A673 (cell line): ENCODE results near the gene KANSL2. TPM values are rescaled to one million over a fixed set of nuclear protein-coding genes. Genes with fewer than 3 reads are reported as not detected.
"Not testable (repeated sequence)": the region's sequence is repeated elsewhere in the genome, so short reads cannot be mapped to it uniquely, and the experiment has no call there.

Experiments
- BruUV-seq: library from RNA; stranded (reverse); fragments of 400-500 nt; replicated peaks from 2 replicates; lab custom pipeline; 2021; lab: Mats Ljungman, UMichigan
- CTCF ChIA-PET: fragments of 300-600 bp; sonication (Branson Sonifier 250); formaldehyde crosslinking; loops from one replicate; lab custom pipeline; 2022; ENCODE audit warnings: antibody characterized with exemption; lab: Charles Lee
- POLR2A ChIA-PET: fragments of 300-600 bp; sonication (Branson Sonifier 250); formaldehyde crosslinking; loops from one replicate; lab custom pipeline; 2022; ENCODE audit warnings: antibody characterized with exemption; ENCODE audit not compliant: low non-redundant PET; lab: Charles Lee
- DNase-seq: peaks from one replicate; pipeline ENCODE4 v3.0.0-alpha.2; 2015; ENCODE audit warnings: low spot score
- H3K27ac ChIP-seq: fragments of 200-600 bp; sonication (generic); 2 replicates; pipeline ENCODE4 v1.5.1; 2016; ENCODE audit warnings: mixed run types, low read depth, mild to moderate bottlenecking, mixed read lengths, antibody characterized with exemption, low read length; ENCODE audit not compliant: poor library complexity, severe bottlenecking
- H3K27me3 ChIP-seq: fragments of 200-600 bp; sonication (generic); replicated peaks from 2 replicates; pipeline ENCODE4 v1.6.1; 2017; ENCODE audit warnings: mixed run types, low read depth, mild to moderate bottlenecking, mixed read lengths, antibody characterized with exemption, low read length; ENCODE audit not compliant: insufficient read depth, poor library complexity
- H3K36me3 ChIP-seq: fragments of 200-600 bp; sonication (generic); 2 replicates; pipeline ENCODE4 v1.6.1; 2016; ENCODE audit warnings: mixed run types, mild to moderate bottlenecking, mixed read lengths, antibody characterized with exemption, low read length; ENCODE audit not compliant: insufficient read depth, poor library complexity, severe bottlenecking
- H3K4me1 ChIP-seq: fragments of 200-600 bp; sonication (generic); 2 replicates; pipeline ENCODE4 v1.6.1; 2017; ENCODE audit warnings: mixed run types, mild to moderate bottlenecking, mixed read lengths, antibody characterized with exemption, low read length; ENCODE audit not compliant: insufficient read depth, poor library complexity, severe bottlenecking
- H3K4me3 ChIP-seq: fragments of 200-600 bp; sonication (generic); 2 replicates; pipeline ENCODE4 v1.5.1; 2016; ENCODE audit warnings: low read depth, mixed run types, mild to moderate bottlenecking, mixed read lengths, low read length; ENCODE audit not compliant: poor library complexity, severe bottlenecking
- H3K9me3 ChIP-seq: fragments of 200-600 bp; sonication (generic); 2 replicates; pipeline ENCODE4 v1.6.1; 2016; ENCODE audit warnings: mixed run types, low read depth, mild to moderate bottlenecking, mixed read lengths, antibody characterized with exemption, low read length; ENCODE audit not compliant: poor library complexity, severe bottlenecking
- CTCF ChIP-seq: fragments of 300-800, 200-600 bp; sonication (generic); conservative IDR thresholded peaks from 2 replicates; pipeline ENCODE4 v1.5.1; 2017; ENCODE audit warnings: low read depth, mild to moderate bottlenecking, antibody characterized with exemption, low read length, moderate library complexity, mixed read lengths
- EZH2 ChIP-seq: fragments of 200-600 bp; sonication (generic); IDR thresholded peaks from 2 replicates; pipeline ENCODE4 v1.6.1; 2017; ENCODE audit warnings: borderline replicate concordance, low read depth, mild to moderate bottlenecking, mixed read lengths, antibody characterized with exemption, low read length; ENCODE audit not compliant: poor library complexity, severe bottlenecking
- intact Hi-C: fragments of 100-400 bp; cut with micrococcal nuclease; formaldehyde crosslinking; loops from one replicate; pipeline ENCODE4 v1.10.0; 2022; ENCODE audit not compliant: unreplicated experiment
- total RNA-seq: library from RNA; stranded (reverse); gene quantifications from 2 replicates; pipeline ENCODE4 v1.2.3, GENCODE V29; 2021

Gene KANSL2
- total RNA-seq, 1 experiment from 2014 or later: 51.4 TPM

DNA sequence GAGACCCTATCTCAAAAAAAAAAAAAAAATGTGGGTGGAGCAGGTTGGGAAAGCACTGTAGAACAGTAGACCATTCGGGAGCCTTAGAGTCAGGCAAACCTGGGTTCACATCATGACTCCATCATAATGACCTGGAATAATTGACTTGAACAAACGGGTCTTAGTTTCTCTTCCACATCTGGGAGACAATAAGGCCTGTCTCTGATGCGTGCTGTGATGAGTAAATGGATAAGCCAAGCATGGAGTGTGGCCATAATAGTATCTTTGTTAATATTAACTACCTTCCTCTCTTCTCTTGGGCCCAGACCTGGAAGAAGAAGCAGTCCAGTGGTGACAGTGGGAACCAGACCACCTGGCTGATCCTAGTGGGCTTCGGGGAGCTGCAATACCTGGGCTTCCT, 54.5 kb downstream of the KANSL2 start:
- ChIA-PET POLR2A (no interaction called here), CTCF (no interaction called here)
- no peak overlapping the region for H3K4me3 ChIP-seq
- no peak overlapping the region for H3K27ac ChIP-seq
- H3K4me1 ChIP-seq: no peaks in the 10 kb centered on the region
- H3K9me3 ChIP-seq: no peaks in the 10 kb centered on the region
- no TSS peak for BruUV-seq
- TF ChIP-seq EZH2 (no peak), CTCF (no peak)
- no peaks in the 10 kb centered on the region for H3K36me3 ChIP-seq
- no peak for DNase-seq
- H3K27me3 ChIP-seq: peaks cover 7% of the 10 kb centered on the region
- intact Hi-C loops: loop anchor here (10.0 kb wide), 1 partner anchor 167 kb away; no protein-coding TSS in a partner anchor

GRCh38 chr12:48622997-48623396, 59.0 kb downstream of the KANSL2 start:
- intact Hi-C loops: loop anchor here (10.0 kb wide), 1 partner anchor 172 kb away; no protein-coding TSS in a partner anchor
- BruUV-seq, H3K27ac ChIP-seq, H3K36me3 ChIP-seq, H3K27me3 ChIP-seq, CTCF ChIA-PET, H3K4me1 ChIP-seq, DNase-seq, H3K4me3 ChIP-seq, H3K9me3 ChIP-seq, POLR2A ChIA-PET: not testable (repeated sequence)

- H3K4me3 ChIP-seq: no peak overlapping the region
- TF ChIP-seq CTCF (peak; percentile 98), EZH2 (no peak)
- no TSS peak for BruUV-seq
- H3K9me3 ChIP-seq: no peaks in the 10 kb centered on the region
- no peaks in the 10 kb centered on the region for H3K36me3 ChIP-seq
- no peak overlapping the region for H3K27ac ChIP-seq
- H3K4me1 ChIP-seq: no peaks in the 10 kb centered on the region
- ChIA-PET CTCF (interaction anchor here (0.6 to 1.3 kb wide), 8 partner anchors 76 to 669 kb away, joined by 3 to 16 read pairs (median 4); no protein-coding TSS in a partner anchor), POLR2A (interaction anchor here (0.6 kb wide), 1 partner anchor 46 kb away, joined by 3 read pairs; no protein-coding TSS in a partner anchor)
- DNase-seq: peak; percentile 80
- intact Hi-C loops: loop anchor here (1.0 to 10.0 kb wide), 3 partner anchors 76 to 534 kb away; partner anchors contain the start of gene CCDC184
- no peaks in the 10 kb centered on the region for H3K27me3 ChIP-seq
These were observed 63.5 kb downstream of the KANSL2 start for GRCh38 chr12:48618541-48618940.

DNA sequence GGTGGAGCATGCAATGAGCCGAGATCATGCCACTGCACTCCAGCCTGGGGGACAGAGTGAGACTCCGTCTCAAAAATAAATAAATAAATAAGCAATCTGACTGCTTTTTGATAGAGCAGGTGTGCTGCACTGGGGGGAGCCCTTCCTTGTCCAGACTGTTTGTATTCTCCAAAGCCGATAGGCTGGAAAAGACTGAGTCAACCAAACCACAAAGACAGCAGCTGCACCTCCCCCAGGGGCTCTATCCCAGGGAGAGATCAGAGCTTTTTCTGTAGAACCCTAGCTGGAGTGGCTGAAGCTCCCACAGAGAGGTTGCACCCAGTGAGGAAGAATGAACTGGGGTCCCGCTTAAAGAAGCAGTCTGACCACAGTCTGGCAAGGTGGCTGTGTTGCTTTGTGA, 66.4 kb downstream of the KANSL2 start:
- CTCF ChIA-PET: no interaction called here

More for the DNA sequence above, 66.4 kb downstream of the KANSL2 start:
- Histone ChIP-seq H3K9me3 (no peaks in the 10 kb centered on the region), H3K27me3 (no peaks in the 10 kb centered on the region), H3K4me3 (no peak overlapping the region), H3K36me3 (no peaks in the 10 kb centered on the region), H3K4me1 (no peaks in the 10 kb centered on the region), H3K27ac (no peak overlapping the region)
- POLR2A ChIA-PET: no interaction called here
- intact Hi-C loops: loop anchor here (10.0 kb wide), 2 partner anchors 431 to 531 kb away; partner anchors contain the start of gene CCDC184
- DNase-seq: no peak
- BruUV-seq: no TSS peak
- TF ChIP-seq CTCF (no peak), EZH2 (no peak)
